NCI-H510A (cell line): ENCODE results near the gene C3orf33.
A peak's percentile ranks its signal among the peaks of the same experiment; 100 is the strongest.

Experiments
- DNase-seq: peaks from one replicate; lab custom pipeline; 2025; lab: John Stamatoyannopoulos, UW

C3orf33 gene

GRCh38 chr3:155785662-155786295 is 20.3 kb downstream of the C3orf33 start:
- no peak for DNase-seq

GRCh38 chr3:155782390-155782953 is 23.6 kb downstream of the C3orf33 start:
- DNase-seq, result no peak

- no peak for DNase-seq
Observed at GRCh38 chr3:155780291-155780690, 25.8 kb downstream of the C3orf33 start.

- no peak for DNase-seq
Observed at GRCh38 chr3:155778462-155778861, 27.6 kb downstream of the C3orf33 start.

GRCh38 chr3:155772801-155773200 is 33.3 kb downstream of the C3orf33 start:
- no peak for DNase-seq

GRCh38 chr3:155771126-155771525 is 35.0 kb downstream of the C3orf33 start:
- DNase-seq, result no peak

GRCh38 chr3:155766206-155766605 is 39.9 kb downstream of the C3orf33 start:
- DNase-seq, result no peak

- DNase-seq, result no peak
Observed at GRCh38 chr3:155763870-155764463, 42.1 kb downstream of the C3orf33 start.

- no peak for DNase-seq
Observed at GRCh38 chr3:155760653-155761052, 45.4 kb downstream of the C3orf33 start.

GRCh38 chr3:155757577-155757976 is 48.5 kb downstream of the C3orf33 start:
- no peak for DNase-seq

- DNase-seq, result no peak
Observed at GRCh38 chr3:155753038-155753639, 52.9 kb downstream of the C3orf33 start.

- no peak for DNase-seq
Observed at GRCh38 chr3:155748611-155749365, 57.3 kb downstream of the C3orf33 start.

GRCh38 chr3:155747946-155748290 is 58.2 kb downstream of the C3orf33 start:
- no peak for DNase-seq

GRCh38 chr3:155747286-155747945 is 58.7 kb downstream of the C3orf33 start:
- DNase-seq, result no peak

- DNase-seq, result no peak
Observed at GRCh38 chr3:155746703-155747102, 59.4 kb downstream of the C3orf33 start.

GRCh38 chr3:155745795-155746550 is 60.1 kb downstream of the C3orf33 start:
- peak; percentile 39 for DNase-seq

- DNase-seq, result peak; percentile 78
Observed at GRCh38 chr3:155744626-155745324, 61.3 kb downstream of the C3orf33 start, which contains the start of gene PLCH1. Gene PLCH1, minus strand, starts transcription at chr3:155745071. Its CDS starts 40,847 bp downstream, at chr3:155704224.

- DNase-seq, result peak; percentile 47
Observed at GRCh38 chr3:155744010-155744625, 62.0 kb downstream of the C3orf33 start.

GRCh38 chr3:155743606-155744005 is 62.5 kb downstream of the C3orf33 start:
- DNase-seq, result no peak

GRCh38 chr3:155742349-155742965 is 63.6 kb downstream of the C3orf33 start:
- no peak for DNase-seq
